ENCODE results near the gene KRTAP5-9. TPM values are rescaled to one million over a fixed set of nuclear protein-coding genes. Genes with fewer than 3 reads are reported as not detected.

The KRTAP5-9 gene
- total RNA-seq, 4 donors from 2014 or later, result not detected

DNA sequence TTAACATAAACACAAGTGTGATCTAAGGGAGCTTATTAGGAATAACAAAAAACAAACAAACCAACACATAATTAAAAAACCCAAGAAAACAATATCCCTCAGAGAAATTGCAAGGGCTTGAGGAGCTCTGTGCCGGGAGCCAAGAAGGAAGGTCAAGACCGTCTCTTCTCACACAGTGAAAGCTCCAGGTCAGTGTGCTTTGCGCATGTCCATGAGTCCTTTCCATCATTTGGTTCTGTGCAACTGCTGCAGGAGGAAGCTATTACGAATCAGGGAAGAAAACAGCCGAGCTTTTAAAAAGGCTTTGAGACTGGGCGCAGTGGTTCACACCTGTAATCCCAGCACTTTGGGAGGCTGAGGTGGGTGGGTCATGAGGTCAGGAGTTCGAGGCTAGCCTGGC, 5.8 kb upstream of the KRTAP5-9 start:
- H3K27ac ChIP-seq, result no peak overlapping the region
- TF ChIP-seq, protein P1, sequence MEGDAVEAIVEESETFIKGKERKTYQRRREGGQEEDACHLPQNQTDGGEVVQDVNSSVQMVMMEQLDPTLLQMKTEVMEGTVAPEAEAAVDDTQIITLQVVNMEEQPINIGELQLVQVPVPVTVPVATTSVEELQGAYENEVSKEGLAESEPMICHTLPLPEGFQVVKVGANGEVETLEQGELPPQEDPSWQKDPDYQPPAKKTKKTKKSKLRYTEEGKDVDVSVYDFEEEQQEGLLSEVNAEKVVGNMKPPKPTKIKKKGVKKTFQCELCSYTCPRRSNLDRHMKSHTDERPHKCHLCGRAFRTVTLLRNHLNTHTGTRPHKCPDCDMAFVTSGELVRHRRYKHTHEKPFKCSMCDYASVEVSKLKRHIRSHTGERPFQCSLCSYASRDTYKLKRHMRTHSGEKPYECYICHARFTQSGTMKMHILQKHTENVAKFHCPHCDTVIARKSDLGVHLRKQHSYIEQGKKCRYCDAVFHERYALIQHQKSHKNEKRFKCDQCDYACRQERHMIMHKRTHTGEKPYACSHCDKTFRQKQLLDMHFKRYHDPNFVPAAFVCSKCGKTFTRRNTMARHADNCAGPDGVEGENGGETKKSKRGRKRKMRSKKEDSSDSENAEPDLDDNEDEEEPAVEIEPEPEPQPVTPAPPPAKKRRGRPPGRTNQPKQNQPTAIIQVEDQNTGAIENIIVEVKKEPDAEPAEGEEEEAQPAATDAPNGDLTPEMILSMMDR (IDR thresholded peaks at IDR 0.05), result no peak
- no peak for TF ChIP-seq POLR2A (IDR thresholded peaks at IDR 0.05)
- no peaks in the 10 kb centered on the region for H3K4me1 ChIP-seq
- no peaks in the 10 kb centered on the region for H3K9me3 ChIP-seq
- no peaks in the 10 kb centered on the region for H3K27me3 ChIP-seq
- no peak for DNase-seq
- no peaks in the 10 kb centered on the region for H3K36me3 ChIP-seq
- H3K4me3 ChIP-seq, result no peak overlapping the region
- intact Hi-C loops (cut with DNase I; ENCODE audit: low total_unique reads), result no loop called here

DNA sequence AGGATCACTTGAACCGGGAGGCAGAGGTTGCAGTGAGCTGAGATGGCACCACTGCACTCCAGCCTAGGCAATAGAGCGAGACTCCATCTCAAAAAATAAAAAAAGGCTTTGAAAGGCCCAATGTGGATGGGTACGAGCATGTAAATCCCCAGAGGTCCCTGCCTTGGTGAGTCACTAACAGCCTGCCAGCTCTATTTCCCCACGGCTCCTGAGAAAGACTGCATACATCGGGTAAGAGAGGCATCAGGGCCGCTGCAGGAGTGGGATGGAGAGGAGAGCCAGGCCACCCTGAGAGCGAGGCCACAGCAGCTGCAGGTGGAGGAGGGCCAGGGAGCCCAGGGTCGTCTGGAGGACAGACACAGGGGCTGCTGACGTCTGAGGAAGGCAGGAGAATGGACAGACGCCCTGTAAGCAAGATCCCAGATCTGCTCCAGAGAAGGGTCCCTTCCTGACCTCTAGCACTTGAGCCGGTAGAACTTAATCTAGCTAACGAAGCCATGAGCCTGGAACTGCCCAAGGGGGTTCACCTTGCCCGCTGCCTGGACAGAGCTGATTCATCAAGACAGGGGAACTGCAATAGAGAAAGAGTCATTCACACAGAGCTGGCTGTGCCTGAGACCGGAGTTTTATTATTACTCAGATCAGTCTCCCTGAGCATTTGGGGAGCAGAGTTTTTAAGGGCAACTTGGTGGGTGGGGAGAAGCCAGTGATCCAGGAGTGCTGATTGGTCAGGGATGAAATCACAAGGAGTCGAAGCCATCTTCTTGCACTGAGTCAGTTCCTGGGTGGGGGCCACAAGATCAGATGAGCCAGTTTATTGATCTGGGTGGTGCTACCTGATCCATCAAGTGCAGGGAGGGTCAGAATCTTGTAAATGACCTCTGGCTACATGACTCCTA, 5.1 kb upstream of the KRTAP5-9 start:
- TF ChIP-seq POLR2A (IDR thresholded peaks at IDR 0.05), result no peak
- TF ChIP-seq, protein P1 (IDR thresholded peaks at IDR 0.05), result no peak
- no peak for DNase-seq
- Histone ChIP-seq H3K27me3 (no peaks in the 10 kb centered on the region), H3K4me3 (no peak overlapping the region), H3K4me1 (no peaks in the 10 kb centered on the region), H3K36me3 (no peaks in the 10 kb centered on the region), H3K27ac (no peak overlapping the region), H3K9me3 (no peaks in the 10 kb centered on the region)
- intact Hi-C loops (cut with DNase I; ENCODE audit: low total_unique reads), result no loop called here

DNA sequence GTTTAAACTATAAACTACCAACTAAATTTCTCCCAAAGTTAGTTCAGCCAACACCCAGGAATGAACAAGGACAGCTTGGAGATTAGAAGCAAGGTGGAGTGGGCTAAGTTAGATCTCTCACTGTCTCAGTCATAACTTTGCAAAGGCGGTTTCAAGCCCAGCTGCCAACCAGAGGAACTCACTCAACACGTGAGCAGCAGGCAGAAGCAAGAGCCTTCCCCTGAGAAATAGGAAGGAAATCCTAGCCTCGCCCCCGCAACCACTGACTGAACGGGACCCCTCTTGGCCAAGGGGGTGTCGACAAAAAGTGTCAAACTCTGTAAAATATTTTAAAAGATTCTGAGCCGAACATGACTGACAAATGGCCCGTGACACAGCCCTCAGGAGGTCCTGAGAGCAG, 4.4 kb upstream of the KRTAP5-9 start:
- no peaks in the 10 kb centered on the region for H3K27me3 ChIP-seq
- H3K9me3 ChIP-seq, result no peaks in the 10 kb centered on the region
- intact Hi-C loops (cut with DNase I; ENCODE audit: low total_unique reads), result no loop called here
- H3K27ac ChIP-seq, result no peak overlapping the region
- no peak for DNase-seq
- TF ChIP-seq, protein P1 (IDR thresholded peaks at IDR 0.05), result no peak
- no peak for TF ChIP-seq POLR2A (IDR thresholded peaks at IDR 0.05)
- H3K36me3 ChIP-seq, result no peaks in the 10 kb centered on the region
- H3K4me1 ChIP-seq, result no peaks in the 10 kb centered on the region
- H3K4me3 ChIP-seq, result no peak overlapping the region

DNA sequence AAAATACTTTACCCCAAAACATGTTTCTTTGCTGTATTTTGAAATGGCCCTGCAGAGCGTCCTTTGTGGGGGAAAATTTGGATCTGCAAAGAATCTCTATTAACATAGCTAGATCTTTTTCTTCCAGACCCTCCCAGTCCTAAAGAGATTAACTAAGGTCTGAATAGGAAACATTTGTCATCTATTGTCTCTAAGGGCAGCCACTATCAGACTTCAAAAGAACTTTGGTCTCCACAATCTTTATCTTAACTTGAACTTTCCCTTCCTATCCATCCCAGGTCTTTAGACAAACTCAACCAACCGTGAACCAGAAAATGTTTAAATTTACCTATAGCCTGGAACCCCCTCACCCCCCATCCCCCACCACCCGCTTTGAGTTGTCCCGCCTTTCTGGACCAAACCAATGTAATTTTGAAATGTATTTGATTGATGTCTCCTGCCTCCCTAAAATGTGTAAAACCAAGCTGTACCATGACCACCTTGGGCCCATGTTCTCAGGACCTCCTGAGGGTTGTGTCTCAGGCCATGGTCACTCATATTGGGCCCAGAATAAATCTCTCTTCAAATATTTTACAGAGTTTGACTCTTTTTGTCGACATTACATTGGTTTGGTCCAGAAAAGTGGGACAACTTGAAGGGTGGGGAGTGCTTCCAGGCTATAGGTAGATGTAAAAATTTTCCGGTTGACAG, 3.5 kb upstream of the KRTAP5-9 start:
- no peak for TF ChIP-seq POLR2A (IDR thresholded peaks at IDR 0.05)
- TF ChIP-seq, protein P1 (IDR thresholded peaks at IDR 0.05), result no peak
- intact Hi-C loops (cut with DNase I; ENCODE audit: low total_unique reads), result no loop called here
- H3K27me3 ChIP-seq, result no peaks in the 10 kb centered on the region
- H3K36me3 ChIP-seq, result no peaks in the 10 kb centered on the region
- no peak for DNase-seq
- no peaks in the 10 kb centered on the region for H3K4me1 ChIP-seq
- no peak overlapping the region for H3K4me3 ChIP-seq
- no peaks in the 10 kb centered on the region for H3K9me3 ChIP-seq
- no peak overlapping the region for H3K27ac ChIP-seq

DNA sequence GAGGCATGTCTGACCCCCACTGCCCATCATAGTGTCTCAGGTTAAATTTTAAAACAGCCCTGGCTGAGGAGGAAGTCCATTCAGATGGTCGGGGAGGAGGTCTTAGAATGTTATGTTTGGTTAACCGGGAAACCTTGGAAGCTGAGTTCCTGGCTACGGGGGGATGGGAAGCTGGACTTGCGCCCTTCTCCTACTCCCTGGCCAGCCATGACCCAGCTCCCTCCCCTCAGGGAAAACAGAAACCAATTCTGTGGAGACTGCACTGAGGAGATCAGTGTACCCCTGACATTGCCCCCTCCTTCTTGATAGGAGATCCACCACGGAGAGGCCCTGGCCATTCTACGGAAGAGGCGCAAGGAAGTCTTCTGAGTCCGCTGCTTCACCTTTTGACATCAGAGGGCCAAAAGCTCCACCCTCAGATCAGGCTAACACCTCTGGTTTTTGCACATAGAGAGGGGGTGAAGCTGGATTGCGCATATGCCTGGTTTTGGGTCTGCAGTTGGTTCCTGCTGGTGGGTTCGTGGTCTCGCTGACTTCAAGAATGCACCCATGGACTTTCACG, 2.7 kb upstream of the KRTAP5-9 start:
- Histone ChIP-seq H3K36me3 (no peaks in the 10 kb centered on the region), H3K27ac (no peak overlapping the region), H3K4me1 (no peaks in the 10 kb centered on the region), H3K9me3 (no peaks in the 10 kb centered on the region), H3K4me3 (no peak overlapping the region), H3K27me3 (no peaks in the 10 kb centered on the region)
- TF ChIP-seq, protein P1 (IDR thresholded peaks at IDR 0.05), result no peak
- TF ChIP-seq POLR2A (IDR thresholded peaks at IDR 0.05), result no peak
- intact Hi-C loops (cut with DNase I; ENCODE audit: low total_unique reads), result no loop called here
- no peak for DNase-seq
